Measurements from ENCODE around the gene PHLDB2.

Gene PHLDB2

GRCh38 chr3:111999484-112000324, 140.6 kb downstream of the PHLDB2 start:
- no peak for DNase-seq (ENCODE audit: low spot score)

DNA sequence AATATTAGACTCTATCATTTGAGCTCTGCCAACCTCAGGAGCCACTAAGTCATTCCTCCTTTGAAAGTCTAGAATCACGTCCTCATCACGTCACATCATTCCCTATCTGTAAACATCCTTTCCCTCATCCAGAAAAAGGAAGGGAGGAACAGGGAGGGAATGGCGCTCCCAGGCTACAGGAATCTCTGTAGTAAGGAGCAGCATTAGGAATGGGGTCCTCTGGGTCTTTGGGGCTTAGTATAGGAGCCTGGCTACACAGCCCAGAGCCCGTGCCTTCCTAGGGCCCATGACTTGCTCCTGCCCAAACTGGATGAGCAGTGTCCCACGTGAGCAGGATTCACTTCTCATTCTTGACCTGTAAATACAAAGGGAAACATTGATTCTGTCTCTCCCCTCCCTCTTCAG, 141.3 kb downstream of the PHLDB2 start:
- no peak for DNase-seq (ENCODE audit: low spot score)

DNA sequence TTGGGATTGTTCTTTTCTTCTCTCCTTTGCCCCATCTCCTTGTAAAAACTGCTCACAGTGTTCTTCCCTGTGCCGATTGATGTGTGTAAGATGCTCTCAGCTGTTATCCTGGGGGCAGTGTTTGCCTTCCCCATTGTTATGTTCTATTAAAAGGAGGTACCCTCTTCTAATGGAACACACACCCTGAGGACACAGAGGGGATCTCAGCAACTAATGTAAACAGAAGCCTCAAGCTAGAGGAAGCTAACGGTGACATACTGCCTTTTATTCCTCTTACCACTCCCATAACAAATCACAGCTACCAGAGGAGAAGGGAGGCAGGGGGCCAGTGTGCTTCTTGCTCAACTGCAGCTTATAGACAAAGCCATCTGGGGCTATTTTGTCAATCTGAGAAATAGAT, 141.9 kb downstream of the PHLDB2 start:
- no peak for DNase-seq (ENCODE audit: low spot score)

DNA sequence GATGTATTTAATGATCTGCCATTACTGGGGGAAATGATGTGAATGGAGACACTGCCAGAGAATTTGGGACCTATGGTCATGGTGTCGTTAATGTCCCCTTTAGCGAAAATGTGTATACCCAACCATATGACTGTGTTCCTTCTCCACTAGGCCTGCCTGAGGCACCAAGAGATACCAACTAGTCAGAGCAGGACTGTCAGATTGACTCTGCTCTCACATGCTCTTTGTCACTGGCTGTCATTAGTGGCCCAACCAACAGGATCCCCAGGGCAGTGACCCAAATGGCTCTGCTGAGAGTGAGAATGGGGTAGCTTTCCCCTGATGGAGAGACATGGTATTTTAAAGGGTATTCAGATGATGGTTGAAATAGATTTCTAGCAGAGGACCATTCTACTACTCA, 142.5 kb downstream of the PHLDB2 start:
- peak; percentile 27 for DNase-seq (ENCODE audit: low spot score)

DNA sequence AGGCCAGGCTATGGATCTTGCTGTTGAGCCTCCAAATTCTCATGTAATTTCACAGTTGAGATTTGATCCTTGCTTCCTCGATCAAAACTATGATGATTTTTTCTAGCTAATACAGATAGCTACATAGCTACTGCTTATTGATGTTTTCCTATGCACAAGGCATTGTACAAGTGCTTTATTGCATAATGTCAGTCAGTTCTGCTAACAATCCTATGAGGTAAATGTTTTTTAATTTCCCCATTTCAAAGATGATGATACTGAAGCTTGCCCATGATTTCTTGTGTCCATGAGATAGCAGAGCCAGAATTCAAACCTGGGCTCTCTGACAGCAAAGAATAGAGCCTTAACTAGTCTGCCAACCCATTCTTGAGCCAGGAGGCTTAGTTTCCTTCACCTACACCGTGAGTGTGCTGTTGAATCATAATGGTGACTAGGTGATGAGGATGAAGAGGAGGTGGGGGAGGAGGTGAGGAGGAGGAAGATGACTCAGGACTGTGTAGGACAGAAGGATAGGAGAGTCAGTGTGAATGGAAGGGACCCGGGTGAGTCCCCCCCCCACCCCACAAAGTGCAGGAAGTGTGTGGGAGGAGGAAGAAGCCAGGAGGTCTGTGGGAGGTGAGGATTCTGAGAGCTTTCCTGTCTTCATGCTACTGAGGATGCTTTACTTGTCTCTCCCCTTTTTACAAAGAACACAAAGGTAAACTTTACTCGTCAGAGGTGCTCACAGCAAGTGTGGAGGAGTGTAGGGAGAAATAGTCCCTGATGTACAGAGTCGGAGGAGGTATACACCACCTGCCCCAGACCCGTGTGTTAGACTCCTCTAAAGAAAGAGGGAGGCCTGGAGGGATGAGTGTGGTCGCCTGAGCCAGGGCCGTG, 143.3 kb downstream of the PHLDB2 start:
- DNase-seq (ENCODE audit: low spot score) = peak; percentile 55

- DNase-seq (ENCODE audit: low spot score) = no peak
These were observed 144.4 kb downstream of the PHLDB2 start for GRCh38 chr3:112003321-112004080.

- DNase-seq (ENCODE audit: low spot score) = no peak
These were observed 145.1 kb downstream of the PHLDB2 start for GRCh38 chr3:112004187-112004586.

DNA sequence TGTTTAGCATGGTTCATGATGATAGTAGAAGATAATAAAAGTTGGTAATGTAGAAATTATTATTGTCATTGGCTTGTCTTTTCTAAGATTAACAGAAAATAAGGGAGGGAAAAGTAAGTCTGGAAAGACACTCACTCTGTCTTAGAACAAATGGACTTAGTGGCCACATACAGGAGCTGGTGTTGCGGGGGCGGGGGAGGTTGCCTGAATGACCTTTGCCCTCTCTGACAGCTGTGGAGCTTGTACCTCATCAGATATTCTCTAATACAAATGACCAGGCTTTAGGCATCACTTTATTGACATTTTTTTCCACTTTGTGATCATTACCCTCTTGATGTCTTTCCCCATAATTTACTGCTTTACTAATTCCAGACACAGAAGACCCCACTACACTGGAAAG, 145.6 kb downstream of the PHLDB2 start:
- no peak for DNase-seq (ENCODE audit: low spot score)

DNA sequence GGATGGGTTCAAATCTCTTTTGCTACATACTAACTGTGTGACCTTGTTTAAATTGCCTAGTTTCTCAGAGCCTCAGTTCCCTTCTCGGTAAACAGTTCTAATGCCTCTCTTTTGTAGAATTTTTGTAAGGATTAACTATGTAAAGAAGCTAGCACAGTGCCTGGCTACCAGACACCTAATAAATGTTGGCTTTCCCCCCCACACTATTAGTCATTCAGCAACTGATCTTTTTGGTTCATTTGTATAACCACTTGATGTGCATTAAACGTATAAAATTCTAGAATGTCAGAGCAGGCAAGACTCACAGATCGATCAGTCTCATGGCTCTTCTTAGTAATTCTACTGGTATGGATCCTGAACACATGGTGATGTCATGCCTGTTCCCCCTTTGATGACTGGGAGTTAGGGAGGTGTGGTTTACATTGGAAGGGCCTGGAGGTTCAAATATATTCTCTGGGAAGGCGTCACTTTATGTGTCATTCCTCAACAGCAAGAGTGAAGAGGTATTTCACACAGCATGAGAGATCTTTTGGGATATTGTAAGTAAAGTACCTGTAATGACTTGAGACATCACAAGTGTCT, 146.1 kb downstream of the PHLDB2 start:
- DNase-seq (ENCODE audit: low spot score) = no peak

DNA sequence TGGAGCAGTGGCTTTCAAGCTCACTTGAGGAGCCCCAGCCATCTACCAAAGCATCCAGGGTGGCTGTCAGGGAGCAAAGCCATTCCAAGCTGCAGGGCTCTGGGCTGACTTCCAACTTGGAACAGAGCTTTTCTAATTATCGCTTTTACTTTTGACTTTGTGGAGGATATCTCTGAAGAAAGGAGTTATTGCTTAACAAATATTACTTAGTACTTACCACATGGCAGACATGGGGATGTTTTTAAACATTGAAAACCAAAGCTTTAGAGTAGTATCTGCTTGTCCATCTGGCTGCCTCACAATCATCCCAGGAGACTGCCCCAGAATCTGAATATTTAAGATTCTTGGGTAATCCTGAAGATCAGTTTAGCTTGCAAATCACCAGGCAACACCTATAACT, 148.6 kb downstream of the PHLDB2 start:
- DNase-seq (ENCODE audit: low spot score) = no peak

- DNase-seq (ENCODE audit: low spot score) = no peak
These were observed 150.6 kb downstream of the PHLDB2 start for GRCh38 chr3:112009670-112010069.

DNA sequence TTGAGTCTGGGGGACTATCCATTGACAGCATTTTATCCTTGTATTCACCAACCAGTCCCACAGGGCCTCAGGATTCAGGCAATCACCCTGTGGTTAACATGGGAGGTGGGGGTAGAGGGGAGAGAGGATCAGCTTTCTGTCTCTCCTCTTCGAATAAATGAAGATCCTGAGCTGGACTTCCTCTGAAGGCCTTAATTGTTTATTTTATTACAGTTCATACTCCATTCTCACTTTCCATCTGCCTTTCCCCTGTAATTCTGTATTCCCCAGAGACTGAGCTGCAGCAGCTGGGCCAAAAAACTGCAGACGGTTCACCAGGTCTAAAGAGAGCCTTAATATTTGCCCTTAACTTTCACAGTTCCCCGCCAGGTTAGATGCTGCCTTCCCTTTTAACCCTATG, 151.6 kb downstream of the PHLDB2 start:
- no peak for DNase-seq (ENCODE audit: low spot score)

DNA sequence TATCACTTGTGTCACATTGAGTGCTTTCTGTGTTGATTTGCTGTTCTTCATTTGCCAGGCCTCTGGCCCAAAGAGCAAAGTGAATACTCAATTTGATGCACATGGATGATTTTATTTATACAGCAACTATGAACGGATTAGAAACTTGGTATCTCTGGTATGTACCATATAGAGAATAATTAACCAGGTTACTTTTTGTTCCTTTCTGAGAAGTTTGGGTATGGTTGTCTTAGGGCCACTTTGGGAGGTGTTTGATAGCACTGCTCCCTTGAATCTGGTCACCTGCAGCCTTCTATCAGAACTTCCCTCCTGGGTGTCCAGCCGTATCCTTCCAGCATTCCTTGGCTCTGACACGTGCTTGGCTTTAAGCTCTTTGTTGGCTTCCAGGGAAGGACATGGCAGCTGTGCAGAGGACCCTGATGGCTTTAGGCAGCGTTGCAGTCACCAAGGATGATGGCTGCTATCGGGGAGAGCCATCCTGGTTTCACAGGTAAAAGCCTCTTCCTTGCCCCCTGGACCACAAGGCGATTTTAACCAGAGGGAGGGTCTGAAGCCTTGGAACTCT, 152.4 kb downstream of the PHLDB2 start:
- DNase-seq (ENCODE audit: low spot score) = no peak

DNA sequence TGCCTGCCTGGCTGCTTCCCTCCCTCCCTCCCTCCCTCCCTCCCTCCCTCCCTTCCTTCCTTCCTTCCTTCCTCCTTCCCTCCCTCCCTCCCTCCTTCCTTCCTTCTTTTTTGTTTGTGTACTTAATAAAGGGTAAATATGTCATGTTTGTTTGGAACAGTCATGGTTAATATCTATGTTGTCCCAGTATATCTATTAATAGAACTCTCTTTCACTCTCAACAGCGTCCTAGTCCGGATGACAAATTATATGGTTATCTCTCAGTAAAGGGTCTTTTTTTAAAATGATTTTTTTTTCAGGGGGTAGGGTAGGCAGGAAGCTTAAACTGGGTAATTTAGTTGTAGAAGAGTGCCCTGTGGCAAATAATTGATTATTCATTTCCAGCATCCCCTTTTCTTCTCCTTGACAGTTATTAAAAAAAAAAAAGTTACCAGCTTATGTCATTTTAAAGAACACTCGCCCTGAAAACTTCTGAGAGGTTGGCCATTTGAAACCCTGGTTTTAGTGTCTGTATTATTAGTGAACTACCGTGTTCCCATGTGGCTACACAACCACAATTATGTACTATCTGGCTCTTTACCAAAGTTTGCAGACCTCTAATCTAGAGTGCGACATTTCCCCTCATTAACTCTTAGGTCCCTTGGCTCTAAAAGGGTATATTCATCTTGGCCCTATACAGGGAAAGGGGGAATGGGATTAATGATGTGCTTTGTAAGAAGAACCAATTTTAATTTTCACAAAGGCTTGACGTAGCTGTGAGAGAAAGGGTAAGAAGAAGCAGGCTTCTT, 153.3 kb downstream of the PHLDB2 start:
- DNase-seq (ENCODE audit: low spot score) = no peak

DNA sequence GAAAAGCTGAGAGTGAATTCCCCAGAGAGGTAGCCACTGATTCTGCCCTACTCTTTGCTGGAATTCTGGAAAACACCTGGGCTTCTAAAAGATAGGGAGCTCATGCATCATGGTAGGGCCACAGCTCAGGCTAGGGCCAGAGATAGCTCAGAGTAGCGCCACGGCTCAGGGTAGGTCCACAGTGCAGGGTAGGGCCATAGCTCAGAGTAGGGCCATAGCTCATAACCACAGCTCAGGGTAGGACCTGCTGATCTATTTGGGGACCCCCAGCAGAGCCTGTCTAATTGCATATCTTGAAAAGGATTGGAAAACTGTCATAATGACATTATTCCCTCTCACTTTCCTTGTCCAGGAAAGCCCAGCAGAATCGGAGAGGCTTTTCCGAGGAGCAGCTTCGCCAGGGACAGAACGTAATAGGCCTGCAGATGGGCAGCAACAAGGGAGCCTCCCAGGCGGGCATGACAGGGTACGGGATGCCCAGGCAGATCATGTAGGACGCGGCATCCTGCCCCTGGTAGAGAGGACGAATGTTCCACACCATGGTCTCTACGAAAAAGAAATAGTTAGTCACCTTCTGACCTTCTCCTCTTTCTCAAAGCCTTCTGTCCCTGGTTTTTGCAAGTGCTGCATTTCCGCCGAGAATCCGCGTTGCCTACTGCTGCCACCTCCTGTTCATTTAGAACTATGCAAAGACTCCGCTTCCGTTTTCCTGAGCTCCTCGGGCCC, 154.2 kb downstream of the PHLDB2 start:
- peak; percentile 73 for DNase-seq (ENCODE audit: low spot score)

DNA sequence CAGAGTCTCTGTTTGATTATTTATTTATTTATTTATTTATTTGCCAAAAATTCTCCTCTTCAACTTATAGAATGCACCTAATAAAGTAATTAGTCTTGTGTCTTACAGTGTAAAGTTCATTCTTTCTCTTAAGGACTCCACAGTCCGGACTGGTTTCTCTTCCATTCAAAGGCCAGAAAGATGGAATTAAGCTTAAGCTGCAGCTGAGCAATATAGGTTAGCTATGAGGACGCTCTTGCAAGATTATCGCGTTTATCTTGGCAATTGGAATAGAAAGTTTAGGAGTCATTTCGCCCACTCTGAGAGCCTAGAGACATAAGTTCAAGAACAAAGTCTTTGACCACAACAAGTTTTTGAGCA, 154.7 kb downstream of the PHLDB2 start:
- DNase-seq (ENCODE audit: low spot score) = no peak

DNA sequence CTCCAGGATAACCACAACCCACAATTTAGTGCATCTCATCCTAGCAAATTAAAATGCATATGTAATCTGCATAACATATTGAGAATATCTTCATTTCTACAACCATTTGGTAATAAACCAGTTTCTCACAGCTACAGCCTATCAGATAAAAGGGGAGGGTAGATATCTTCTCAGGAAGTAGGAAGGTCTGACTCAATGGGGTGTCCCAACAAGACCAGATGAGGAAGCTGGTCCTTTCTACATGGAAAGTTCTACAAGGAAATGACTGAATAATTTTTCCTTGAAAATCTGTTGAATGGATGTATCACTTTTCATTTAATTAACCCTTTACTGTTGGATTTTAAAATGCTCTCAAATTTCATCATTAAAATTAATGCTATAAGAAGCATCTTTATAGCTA, 158.0 kb downstream of the PHLDB2 start:
- DNase-seq (ENCODE audit: low spot score) = no peak

- DNase-seq (ENCODE audit: low spot score) = no peak
These were observed 159.6 kb downstream of the PHLDB2 start for GRCh38 chr3:112018712-112019111.

DNA sequence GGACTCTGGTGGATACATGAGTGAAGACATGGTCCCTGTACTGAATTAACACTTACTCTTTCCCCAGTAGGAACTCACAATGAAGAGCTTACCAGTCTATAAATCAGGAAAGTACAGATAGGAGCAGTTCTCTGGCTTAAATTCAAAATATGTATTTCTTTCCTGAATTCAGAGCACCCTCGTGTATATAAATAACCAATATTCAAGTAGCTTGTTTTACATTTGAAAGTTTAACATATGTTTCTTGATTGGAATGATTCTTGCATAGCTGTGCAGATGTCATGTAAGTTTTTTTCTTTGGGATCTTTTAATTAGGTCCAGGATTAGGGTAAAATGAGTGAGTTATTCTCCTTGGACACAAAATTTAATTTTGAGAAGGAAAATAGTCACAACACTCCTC, 160.7 kb downstream of the PHLDB2 start:
- DNase-seq (ENCODE audit: low spot score) = no peak

DNA sequence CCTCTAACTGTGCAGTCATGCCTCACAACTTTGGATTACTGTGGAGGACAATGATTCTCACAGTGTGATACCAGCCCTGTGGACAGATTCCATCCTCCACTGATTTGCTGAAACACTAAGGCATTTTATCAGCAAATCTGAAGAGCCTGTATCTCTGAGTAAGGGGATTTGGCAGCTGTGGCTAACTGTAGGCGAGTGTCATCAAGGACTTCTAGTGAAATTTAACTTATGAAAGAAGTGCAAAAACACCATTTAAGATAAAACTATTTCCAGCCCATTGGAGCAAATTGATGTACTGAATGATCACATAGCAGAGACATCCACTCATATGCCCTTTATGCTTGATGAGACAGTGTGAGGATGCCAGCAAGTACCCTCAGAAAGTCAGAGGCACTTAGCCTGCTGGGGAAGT, 161.6 kb downstream of the PHLDB2 start:
- no peak for DNase-seq (ENCODE audit: low spot score)

All from activated CD4-positive, alpha-beta T cell treated with anti-CD3 and anti-CD28 coated beads, Interleukin-2, Interleukin-4, amounts not matched to agents 100 ng/mL and 50 ng/mL, durations not matched to agents 16 hours and 8 hours (primary cell).